Measurements from ENCODE around the gene VPS36. TPM values are rescaled to one million over a fixed set of nuclear protein-coding genes. Genes with fewer than 3 reads are reported as not detected.
"Not testable (repeated sequence)": the region's sequence is repeated elsewhere in the genome, so short reads cannot be mapped to it uniquely, and the experiment has no call there.

Gene VPS36
- total RNA-seq (71.5 TPM in 2 replicates), polyA plus RNA-seq (17.5 and 26.0 TPM in 2 replicates), polyA minus RNA-seq (23.6 and 24.7 TPM in 2 replicates)
- total RNA-seq (2013) = 57.3 TPM

GRCh38 chr13:52450012-52450792 lies at the start of gene VPS36:
Gene VPS36 (minus strand): TSS chr13:52450634. CDS start chr13:52450594, 40 bp downstream.
- Mint-ChIP-seq H3K27me3 (no peaks in the 10 kb centered on the region), H3K9me3 (ENCODE audit: insufficient read depth) (no peaks in the 10 kb centered on the region), H3K27ac (peak within 1 kb of the TSS; percentile 96), H3K4me3 (peak within 1 kb of the TSS; percentile 92), H3K4me1 (peaks cover 39% of the 10 kb centered on the region)
- peak within 1 kb of the TSS; percentile 84 for H2AFZ ChIP-seq (ENCODE audit: insufficient read depth, low read depth, low read length, poor library complexity, severe bottlenecking)
- DNase-seq = peak; percentile 97
- peak; percentile 65 for ATAC-seq (ENCODE audit: low read depth)
- ChIA-PET POLR2A (interaction anchor here (0.6 to 1.8 kb wide), 4 partner anchors 22 to 256 kb away, joined by 3 to 7 read pairs (median 6); partner anchors contain the start of gene SUGT1), CTCF (interaction anchor here (0.6 to 3.8 kb wide), 25 partner anchors 8 to 837 kb away, joined by 3 to 25 read pairs (median 5); partner anchors contain the start of gene SUGT1)
- H3K4me2 ChIP-seq (replicated peaks; ENCODE audit: low read depth, low read length, poor library complexity, severe bottlenecking) = peak within 1 kb of the TSS; percentile 78
- H4K20me1 ChIP-seq (ENCODE audit: control insufficient read depth, insufficient read depth, low read length, poor library complexity, severe bottlenecking) = peaks cover 11% of the 10 kb centered on the region
- H3K4me1 ChIP-seq (ENCODE audit: control insufficient read depth in 2 of 2, insufficient read depth in 2 of 2, low read length in 2 of 2) = peaks cover 24 to 32% of the 10 kb centered on the region in 2 donors
- H3K27me3 ChIP-seq (replicated peaks in 1 of 4; ENCODE audit: control extremely low read depth in 1 of 4, control insufficient read depth in 3 of 4, insufficient read depth in 4 of 4, low read length in 3 of 4) = no peaks in the 10 kb centered on the region
- WGBS (ENCODE audit: insufficient coverage) = under 1% methylated on average over 105 of the region's 105 CpGs
- peaks cover 50% of the 10 kb centered on the region for H3K79me2 ChIP-seq (ENCODE audit: control insufficient read depth, insufficient read depth, low read length)
- no peaks in the 10 kb centered on the region for H3K9me3 ChIP-seq (ENCODE audit: control extremely low read depth in 1 of 3, control insufficient read depth in 2 of 3, insufficient read depth in 1 of 3, low read length in 2 of 3)
- peak within 1 kb of the TSS; percentile 86 for H3K9ac ChIP-seq (ENCODE audit: low read length)
- peaks cover 0 to 2% of the 10 kb centered on the region in 2 experiments for H3K36me3 ChIP-seq (replicated peaks in 1 of 2; ENCODE audit: control extremely low read depth in 1 of 2, control insufficient read depth in 1 of 2, extremely low read depth in 1 of 2, insufficient read depth in 2 of 2, low read length in 1 of 2)
- intact Hi-C loops (cut with micrococcal nuclease) = loop anchor here (1.0 to 10.0 kb wide), 8 partner anchors 107 to 997 kb away; partner anchors contain the start of genes ALG11, INTS6, SUGT1 and WDFY2
- H3K4me3 ChIP-seq (ENCODE audit: control extremely low read depth in 1 of 5, extremely low read depth in 1 of 5, insufficient read depth in 1 of 5, low read depth in 2 of 5, low read length in 4 of 5) = peak within 1 kb of the TSS; percentile 74 to 95 (median 82)
- peak within 1 kb of the TSS; percentile 76 to 80 for H3K27ac ChIP-seq (ENCODE audit: low read length in 2 of 2)
- TF ChIP-seq EZH2 (IDR thresholded peaks at IDR 0.05; ENCODE audit: borderline replicate concordance, insufficient read depth, low read depth, low read length, poor library complexity, severe bottlenecking) = no peak
- TF ChIP-seq CTCF (IDR thresholded peaks at IDR 0.05) = peak; percentile 100

GRCh38 chr13:52497979-52498378 lies 47.5 kb upstream of the VPS36 start:
- H4K20me1 ChIP-seq (ENCODE audit: control insufficient read depth, insufficient read depth, low read length, poor library complexity, severe bottlenecking); intact Hi-C loops (cut with micrococcal nuclease); DNase-seq; H3K27ac Mint-ChIP-seq; H3K27ac ChIP-seq (ENCODE audit: low read length in 2 of 2); H3K79me2 ChIP-seq (ENCODE audit: control insufficient read depth, insufficient read depth, low read length); H3K4me3 ChIP-seq (ENCODE audit: control extremely low read depth in 1 of 5, extremely low read depth in 1 of 5, insufficient read depth in 1 of 5, low read depth in 2 of 5, low read length in 4 of 5); H3K4me1 ChIP-seq (ENCODE audit: control insufficient read depth in 2 of 2, insufficient read depth in 2 of 2, low read length in 2 of 2); H3K9me3 ChIP-seq (ENCODE audit: control extremely low read depth in 1 of 3, control insufficient read depth in 2 of 3, insufficient read depth in 1 of 3, low read length in 2 of 3); H3K27me3 Mint-ChIP-seq; H3K4me1 Mint-ChIP-seq; CTCF ChIA-PET; H3K27me3 ChIP-seq (replicated peaks in 1 of 4; ENCODE audit: control extremely low read depth in 1 of 4, control insufficient read depth in 3 of 4, insufficient read depth in 4 of 4, low read length in 3 of 4); H3K36me3 ChIP-seq (replicated peaks in 1 of 2; ENCODE audit: control extremely low read depth in 1 of 2, control insufficient read depth in 1 of 2, extremely low read depth in 1 of 2, insufficient read depth in 2 of 2, low read length in 1 of 2); H3K9me3 Mint-ChIP-seq (ENCODE audit: insufficient read depth); H3K9ac ChIP-seq (ENCODE audit: low read length); H3K4me2 ChIP-seq (replicated peaks; ENCODE audit: low read depth, low read length, poor library complexity, severe bottlenecking); ATAC-seq (ENCODE audit: low read depth); H2AFZ ChIP-seq (ENCODE audit: insufficient read depth, low read depth, low read length, poor library complexity, severe bottlenecking); POLR2A ChIA-PET: not testable (repeated sequence)
- WGBS (ENCODE audit: insufficient coverage) = no CpG with 5 or more reads among the region's 3 CpGs
- H3K4me3 Mint-ChIP-seq = peak overlapping the region; percentile 26

GRCh38 chr13:52494241-52494640 lies 43.8 kb upstream of the VPS36 start:
- POLR2A ChIA-PET, H3K4me1 Mint-ChIP-seq: not testable (repeated sequence)

More at GRCh38 chr13:52494241-52494640, 43.8 kb upstream of the VPS36 start:
- H3K4me2 ChIP-seq (replicated peaks; ENCODE audit: low read depth, low read length, poor library complexity, severe bottlenecking); H3K9me3 ChIP-seq (ENCODE audit: control extremely low read depth in 1 of 3, control insufficient read depth in 2 of 3, insufficient read depth in 1 of 3, low read length in 2 of 3); H3K9ac ChIP-seq (ENCODE audit: low read length); H2AFZ ChIP-seq (ENCODE audit: insufficient read depth, low read depth, low read length, poor library complexity, severe bottlenecking); H3K9me3 Mint-ChIP-seq (ENCODE audit: insufficient read depth); H3K27me3 Mint-ChIP-seq; H3K4me1 ChIP-seq (ENCODE audit: control insufficient read depth in 2 of 2, insufficient read depth in 2 of 2, low read length in 2 of 2); intact Hi-C loops (cut with micrococcal nuclease); DNase-seq; H3K4me3 Mint-ChIP-seq; H3K4me3 ChIP-seq (ENCODE audit: control extremely low read depth in 1 of 5, extremely low read depth in 1 of 5, insufficient read depth in 1 of 5, low read depth in 2 of 5, low read length in 4 of 5); CTCF ChIA-PET; H3K27ac Mint-ChIP-seq; ATAC-seq (ENCODE audit: low read depth); H3K27ac ChIP-seq (ENCODE audit: low read length in 2 of 2); H3K27me3 ChIP-seq (replicated peaks in 1 of 4; ENCODE audit: control extremely low read depth in 1 of 4, control insufficient read depth in 3 of 4, insufficient read depth in 4 of 4, low read length in 3 of 4); H4K20me1 ChIP-seq (ENCODE audit: control insufficient read depth, insufficient read depth, low read length, poor library complexity, severe bottlenecking); H3K79me2 ChIP-seq (ENCODE audit: control insufficient read depth, insufficient read depth, low read length); H3K36me3 ChIP-seq (replicated peaks in 1 of 2; ENCODE audit: control extremely low read depth in 1 of 2, control insufficient read depth in 1 of 2, extremely low read depth in 1 of 2, insufficient read depth in 2 of 2, low read length in 1 of 2): not testable (repeated sequence)
- WGBS (ENCODE audit: insufficient coverage) = no CpG with 5 or more reads among the region's 5 CpGs

Measured in B cell (primary cell).